ENCODE results near the gene KCNJ1. TPM values are rescaled to one million over a fixed set of nuclear protein-coding genes. Genes with fewer than 3 reads are reported as not detected.

Gene KCNJ1
- total RNA-seq, 1 donor from 2014 or later, result not detected

GRCh38 chr11:128839081-128839480 is 28.0 kb downstream of the KCNJ1 start:
- no peak for DNase-seq (ENCODE audit: low spot score in 2 of 2)
- intact Hi-C loops (cut with DNase I), result no loop called here

GRCh38 chr11:128837627-128838026 is 29.5 kb downstream of the KCNJ1 start:
- Histone ChIP-seq H3K27me3 (no peaks in the 10 kb centered on the region), H3K36me3 (no peaks in the 10 kb centered on the region), H3K27ac (no peak overlapping the region), H3K9me3 (no peaks in the 10 kb centered on the region), H3K4me3 (no peak overlapping the region), H3K4me1 (peaks cover 0 to 5% of the 10 kb centered on the region in 2 donors)
- no peak for TF ChIP-seq CTCF (IDR thresholded peaks at IDR 0.05)
- DNase-seq (ENCODE audit: low spot score in 2 of 2), result no peak
- intact Hi-C loops (cut with DNase I), result no loop called here

More at GRCh38 chr11:128839081-128839480, 28.0 kb downstream of the KCNJ1 start:
- Histone ChIP-seq H3K27ac (no peak overlapping the region), H3K27me3 (no peaks in the 10 kb centered on the region), H3K9me3 (no peaks in the 10 kb centered on the region), H3K36me3 (no peaks in the 10 kb centered on the region), H3K4me3 (no peak overlapping the region), H3K4me1 (peaks cover 0 to 7% of the 10 kb centered on the region in 2 donors)
- no peak for TF ChIP-seq CTCF (IDR thresholded peaks at IDR 0.05)

DNA sequence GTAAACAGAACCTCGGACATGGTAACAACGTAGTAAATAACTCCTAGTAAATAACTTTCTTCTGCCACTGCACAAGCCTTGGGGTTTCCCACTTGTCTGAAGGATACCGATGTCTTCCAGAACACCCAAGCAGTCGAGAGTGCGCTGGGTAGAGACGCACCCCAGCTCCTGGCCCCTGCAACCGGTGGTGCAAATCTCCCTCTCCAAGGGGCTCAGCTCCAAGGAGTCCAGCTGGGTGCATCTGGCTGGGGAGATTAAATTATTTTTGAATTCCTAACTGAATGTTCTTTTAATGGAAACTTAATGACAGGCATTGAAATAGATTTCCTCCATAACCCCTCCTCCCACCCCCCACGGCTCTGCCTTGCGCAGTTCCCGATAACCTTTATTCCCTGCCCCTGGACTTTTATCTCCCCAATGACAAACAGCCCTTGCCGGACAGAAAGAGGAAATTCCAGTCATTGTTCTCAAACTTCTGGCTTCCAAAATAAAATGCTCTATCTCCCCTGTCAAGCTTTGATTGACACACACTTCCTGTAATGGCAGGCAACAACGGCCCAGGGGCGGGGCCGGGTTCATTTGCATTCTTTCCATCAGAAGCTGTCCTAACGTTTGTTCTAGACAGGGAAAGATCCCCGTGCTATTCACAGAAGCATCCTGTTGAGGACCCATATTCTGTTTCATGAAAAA is 31.2 kb downstream of the KCNJ1 start:
- Histone ChIP-seq H3K36me3 (no peaks in the 10 kb centered on the region), H3K27me3 (no peaks in the 10 kb centered on the region), H3K4me1 (peaks cover 0 to 5% of the 10 kb centered on the region in 2 donors), H3K9me3 (no peaks in the 10 kb centered on the region), H3K4me3 (no peak overlapping the region), H3K27ac (no peak overlapping the region)
- intact Hi-C loops (cut with DNase I), result no loop called here
- TF ChIP-seq CTCF (IDR thresholded peaks at IDR 0.05), result no peak
- no peak for DNase-seq (ENCODE audit: low spot score in 2 of 2)

DNA sequence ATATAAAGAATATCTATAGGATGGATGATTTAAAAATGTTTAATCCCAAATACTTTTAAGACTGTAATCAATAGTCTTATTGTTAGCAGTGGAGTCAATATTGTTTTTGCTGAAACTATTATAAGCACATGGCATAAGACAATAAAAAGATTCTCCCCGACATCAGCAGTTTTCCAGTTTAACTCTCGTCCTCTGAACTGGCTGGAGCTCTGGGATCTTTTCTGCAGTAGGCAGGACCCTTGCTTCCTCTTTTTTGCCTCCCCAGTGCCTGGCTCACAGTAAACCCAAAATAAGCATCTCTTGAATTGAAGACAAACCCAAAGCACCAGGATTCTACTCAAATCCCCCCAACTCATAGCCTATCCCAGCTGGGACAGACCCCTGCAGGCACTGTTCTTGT is 32.9 kb downstream of the KCNJ1 start:
- H3K9me3 ChIP-seq, result no peaks in the 10 kb centered on the region
- H3K36me3 ChIP-seq, result no peaks in the 10 kb centered on the region
- no peak overlapping the region for H3K27ac ChIP-seq
- peaks cover 0 to 5% of the 10 kb centered on the region in 2 donors for H3K4me1 ChIP-seq
- no peak for DNase-seq (ENCODE audit: low spot score in 2 of 2)
- intact Hi-C loops (cut with DNase I), result loop anchor here (5.0 kb wide), 2 partner anchors 57 to 677 kb away; no protein-coding TSS in a partner anchor
- no peak overlapping the region for H3K4me3 ChIP-seq
- no peaks in the 10 kb centered on the region for H3K27me3 ChIP-seq
- no peak for TF ChIP-seq CTCF (IDR thresholded peaks at IDR 0.05)

- Histone ChIP-seq H3K4me3 (no peak overlapping the region), H3K36me3 (no peaks in the 10 kb centered on the region), H3K27ac (no peak overlapping the region), H3K27me3 (no peaks in the 10 kb centered on the region), H3K9me3 (no peaks in the 10 kb centered on the region), H3K4me1 (peaks cover 0 to 5% of the 10 kb centered on the region in 2 donors)
- no peak for DNase-seq (ENCODE audit: low spot score in 2 of 2)
- no peak for TF ChIP-seq CTCF (IDR thresholded peaks at IDR 0.05)
- intact Hi-C loops (cut with DNase I), result loop anchor here (5.0 kb wide), 2 partner anchors 55 to 675 kb away; no protein-coding TSS in a partner anchor
Observed at GRCh38 chr11:128832121-128832497, 35.0 kb downstream of the KCNJ1 start.
